Vagina (tissue), 2 donors: Measurements from ENCODE around the gene TSPEAR.

ENCODE experiments used
- POLR2A ChIP-seq, 2 donors: fragments of 450-650 bp; IDR thresholded peaks; one replicate each; pipeline ENCODE4 v1.6.1; 2017; ENCODE audit warnings: antibody characterized with exemption in 2 of 2, mild to moderate bottlenecking in 2 of 2, moderate library complexity in 2 of 2
- POLR2AphosphoS5 ChIP-seq, 2 donors: sonication (generic); formaldehyde crosslinking; IDR thresholded peaks; one replicate each; pipeline ENCODE4 v1.9.0; 2017; ENCODE audit warnings: antibody characterized with exemption in 2 of 2, mild to moderate bottlenecking in 2 of 2, low read depth in 1 of 2; ENCODE audit not compliant: insufficient read depth in 1 of 2
- TF ChIP-seq, protein P1 (sequence below), 3 experiments: fragments of 450-650 bp in 2 of 3; fragments of 200-600 bp in 1 of 3; sonication (generic) in 1 of 3; IDR thresholded peaks; one replicate each; pipeline ENCODE4 v1.5.1; 2017 to 2019; ENCODE audit warnings: antibody characterized with exemption in 3 of 3, mild to moderate bottlenecking in 2 of 3, moderate library complexity in 2 of 3

DNA sequence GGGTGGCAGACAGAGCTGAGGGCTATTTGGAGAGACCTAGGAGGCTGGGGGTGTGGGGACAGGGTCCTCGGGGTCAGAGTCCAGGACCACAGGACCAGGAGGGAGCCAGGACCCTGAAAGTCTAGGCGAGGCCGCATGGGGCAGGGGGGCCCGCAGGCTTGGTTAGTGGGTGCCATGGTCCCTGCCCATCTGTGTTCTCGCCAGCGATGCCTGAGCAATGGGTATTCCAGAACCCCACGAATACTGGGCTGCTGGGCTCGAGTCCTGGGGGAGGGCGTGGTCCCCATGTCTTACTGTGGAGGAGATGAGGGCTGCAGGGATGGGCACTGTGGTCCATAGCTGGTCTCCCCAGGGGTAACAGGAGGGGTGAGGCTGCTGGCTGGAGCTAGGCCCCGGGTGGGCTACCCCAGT is 121.1 kb downstream of the TSPEAR start:
- TF ChIP-seq POLR2A (IDR thresholded peaks at IDR 0.05) (no peak), POLR2AphosphoS5 (IDR thresholded peaks at IDR 0.05; ENCODE audit: insufficient read depth in 1 of 2, low read depth in 1 of 2) (no peak)
- TF ChIP-seq, protein P1, sequence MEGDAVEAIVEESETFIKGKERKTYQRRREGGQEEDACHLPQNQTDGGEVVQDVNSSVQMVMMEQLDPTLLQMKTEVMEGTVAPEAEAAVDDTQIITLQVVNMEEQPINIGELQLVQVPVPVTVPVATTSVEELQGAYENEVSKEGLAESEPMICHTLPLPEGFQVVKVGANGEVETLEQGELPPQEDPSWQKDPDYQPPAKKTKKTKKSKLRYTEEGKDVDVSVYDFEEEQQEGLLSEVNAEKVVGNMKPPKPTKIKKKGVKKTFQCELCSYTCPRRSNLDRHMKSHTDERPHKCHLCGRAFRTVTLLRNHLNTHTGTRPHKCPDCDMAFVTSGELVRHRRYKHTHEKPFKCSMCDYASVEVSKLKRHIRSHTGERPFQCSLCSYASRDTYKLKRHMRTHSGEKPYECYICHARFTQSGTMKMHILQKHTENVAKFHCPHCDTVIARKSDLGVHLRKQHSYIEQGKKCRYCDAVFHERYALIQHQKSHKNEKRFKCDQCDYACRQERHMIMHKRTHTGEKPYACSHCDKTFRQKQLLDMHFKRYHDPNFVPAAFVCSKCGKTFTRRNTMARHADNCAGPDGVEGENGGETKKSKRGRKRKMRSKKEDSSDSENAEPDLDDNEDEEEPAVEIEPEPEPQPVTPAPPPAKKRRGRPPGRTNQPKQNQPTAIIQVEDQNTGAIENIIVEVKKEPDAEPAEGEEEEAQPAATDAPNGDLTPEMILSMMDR (IDR thresholded peaks at IDR 0.05), result no peak
